AG09309 (cell line): ENCODE measurements around the gene CAMSAP3.

Experiments
- DNase-seq: peaks from one replicate; pipeline ENCODE4 v3.0.0-alpha.2; 2010; ENCODE audit warnings: low read depth
- H3K4me3 ChIP-seq: 2 replicates; pipeline ENCODE4 v1.5.1; 2011; ENCODE audit warnings: mild to moderate bottlenecking, low read depth, low read length, moderate library complexity; ENCODE audit not compliant: control insufficient read depth
- CTCF ChIP-seq: IDR thresholded peaks from 2 replicates; pipeline ENCODE4 v1.5.1; 2011; ENCODE audit warnings: mild to moderate bottlenecking, low read depth, low read length, inconsistent platforms; ENCODE audit not compliant: insufficient read depth, control insufficient read depth; ENCODE audit errors: missing control alignments

The CAMSAP3 gene

DNA sequence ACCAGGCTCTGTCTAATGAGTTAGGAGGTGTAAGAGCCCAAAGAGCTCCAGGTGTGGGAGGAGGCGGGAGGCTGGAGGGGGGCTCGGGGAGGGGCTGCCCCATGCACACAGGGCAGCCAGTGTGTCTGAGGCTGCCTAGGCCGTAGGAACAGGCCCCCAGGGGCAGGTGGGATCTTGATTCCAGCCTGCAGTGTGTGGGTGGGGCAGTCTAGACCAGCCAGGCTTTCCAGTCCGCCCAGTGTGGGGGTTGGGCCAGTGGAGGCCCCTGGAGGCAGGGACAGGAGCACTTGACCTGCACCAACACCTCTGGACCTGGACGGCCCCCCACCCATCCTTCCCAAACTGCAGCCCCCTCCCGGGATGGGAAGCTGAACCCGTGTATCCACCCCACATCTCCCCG, 5.4 kb upstream of the CAMSAP3 start:
- H3K4me3 ChIP-seq, result no peak overlapping the region
- no peak for DNase-seq
- TF ChIP-seq CTCF, result no peak

- TF ChIP-seq CTCF, result no peak
- DNase-seq, result no peak
- no peak overlapping the region for H3K4me3 ChIP-seq
Measured at GRCh38 chr19:7596211-7596937, 711 bp downstream of the CAMSAP3 start.

DNA sequence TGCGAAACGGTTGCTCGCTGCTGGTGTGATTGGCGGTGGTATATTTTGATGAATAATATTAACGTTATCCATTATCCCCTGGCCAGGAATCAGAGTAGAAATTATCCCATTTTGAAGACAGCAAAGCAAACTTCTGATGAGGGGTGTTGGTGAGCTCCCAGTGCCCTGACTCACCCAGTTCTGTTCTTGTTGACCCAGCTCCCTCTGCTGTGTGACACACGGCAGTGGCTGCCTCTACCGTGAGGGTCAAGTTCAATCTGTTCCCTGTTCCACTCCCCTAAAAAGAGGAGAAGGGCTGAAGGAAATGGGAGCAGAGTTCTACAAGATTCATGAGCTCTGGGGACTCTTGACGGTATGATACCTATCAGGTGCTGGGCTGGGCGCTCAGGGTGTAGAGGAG, 2.0 kb downstream of the CAMSAP3 start:
- DNase-seq, result no peak
- no peak overlapping the region for H3K4me3 ChIP-seq
- TF ChIP-seq CTCF, result no peak

DNA sequence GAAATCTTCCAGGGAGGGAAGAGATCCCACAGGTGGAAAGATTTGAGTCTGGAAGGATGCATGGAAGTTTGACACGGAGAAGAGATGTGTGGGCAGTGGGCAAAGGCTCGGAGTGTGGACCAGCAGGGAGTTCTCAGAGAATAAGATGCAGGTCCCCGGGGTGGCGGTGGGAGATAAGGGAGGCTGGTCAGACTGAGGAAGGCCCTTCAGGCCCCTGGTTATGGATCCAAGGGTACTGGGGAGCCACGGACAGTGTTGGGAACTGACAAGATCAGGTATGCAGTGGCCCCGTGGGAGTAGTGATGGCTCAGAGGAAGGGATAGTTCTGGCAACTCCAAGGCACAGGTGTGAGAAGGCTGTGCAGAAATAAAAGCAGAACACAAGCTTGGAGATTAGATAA, 2.5 kb downstream of the CAMSAP3 start:
- TF ChIP-seq CTCF, result no peak
- DNase-seq, result no peak
- no peak overlapping the region for H3K4me3 ChIP-seq

- no peak overlapping the region for H3K4me3 ChIP-seq
- DNase-seq, result no peak
- TF ChIP-seq CTCF, result no peak
Measured at GRCh38 chr19:7600721-7601120, 5.1 kb downstream of the CAMSAP3 start.

GRCh38 chr19:7602240-7602934, 6.7 kb downstream of the CAMSAP3 start:
- TF ChIP-seq CTCF, result no peak
- no peak overlapping the region for H3K4me3 ChIP-seq
- no peak for DNase-seq
